NCI-H1105 treated with DMSO at 0.1 percent for 48 hours (cell line): Measurements from ENCODE around the gene TCERG1L.

Experiments
- DNase-seq: peaks from one replicate; lab custom pipeline; 2025; lab: John Stamatoyannopoulos, UW

The TCERG1L gene

GRCh38 chr10:131226446-131227162 lies 84.9 kb downstream of the TCERG1L start:
- DNase-seq, result peak; percentile 74

GRCh38 chr10:131224106-131224505 lies 87.4 kb downstream of the TCERG1L start:
- DNase-seq, result no peak

GRCh38 chr10:131223422-131223821 lies 88.1 kb downstream of the TCERG1L start:
- no peak for DNase-seq

GRCh38 chr10:131222986-131223385 lies 88.5 kb downstream of the TCERG1L start:
- DNase-seq, result no peak

- no peak for DNase-seq
These were observed 89.8 kb downstream of the TCERG1L start for GRCh38 chr10:131221632-131222277.

GRCh38 chr10:131220601-131221171 lies 90.8 kb downstream of the TCERG1L start:
- no peak for DNase-seq

- no peak for DNase-seq
These were observed 91.5 kb downstream of the TCERG1L start for GRCh38 chr10:131219955-131220489.

- DNase-seq, result no peak
These were observed 92.0 kb downstream of the TCERG1L start for GRCh38 chr10:131219584-131219886.

GRCh38 chr10:131218811-131219583 lies 92.5 kb downstream of the TCERG1L start:
- DNase-seq, result no peak

GRCh38 chr10:131216681-131217230 lies 94.8 kb downstream of the TCERG1L start:
- DNase-seq, result no peak

- no peak for DNase-seq
These were observed 95.7 kb downstream of the TCERG1L start for GRCh38 chr10:131215776-131216175.

- DNase-seq, result no peak
These were observed 96.8 kb downstream of the TCERG1L start for GRCh38 chr10:131214521-131215244.

- no peak for DNase-seq
These were observed 97.6 kb downstream of the TCERG1L start for GRCh38 chr10:131213741-131214505.

GRCh38 chr10:131212763-131213325 lies 98.7 kb downstream of the TCERG1L start:
- DNase-seq, result no peak

- no peak for DNase-seq
These were observed 99.4 kb downstream of the TCERG1L start for GRCh38 chr10:131211965-131212619.

- DNase-seq, result no peak
These were observed 100.0 kb downstream of the TCERG1L start for GRCh38 chr10:131211559-131211958.

- DNase-seq, result no peak
These were observed 100.4 kb downstream of the TCERG1L start for GRCh38 chr10:131211146-131211545.

GRCh38 chr10:131210181-131210580 lies 101.3 kb downstream of the TCERG1L start:
- no peak for DNase-seq

GRCh38 chr10:131207584-131208532 lies 103.7 kb downstream of the TCERG1L start:
- no peak for DNase-seq
